Measurements from ENCODE around the gene CDK18.

The CDK18 gene

DNA sequence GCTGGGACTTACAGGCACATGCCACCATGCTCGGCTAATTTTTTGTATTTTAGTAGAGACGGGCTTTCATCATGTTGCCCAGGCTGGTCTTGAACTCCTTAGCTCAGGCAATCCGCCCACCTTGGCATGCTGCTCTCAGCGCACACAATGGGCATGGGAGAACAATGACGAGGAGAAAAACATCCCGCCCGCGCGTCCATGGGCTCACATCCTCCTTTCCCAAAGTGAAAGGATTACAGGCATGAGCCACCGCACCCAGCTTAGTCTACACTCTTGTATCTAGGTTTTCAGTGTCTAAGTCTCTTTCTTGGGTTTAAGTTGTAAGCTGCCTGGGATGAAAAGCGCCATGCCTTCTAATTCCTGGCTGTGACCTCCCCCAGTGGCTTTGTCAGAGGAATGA is 37.9 kb downstream of the CDK18 start:
- DNase-seq: peak; percentile 66

DNA sequence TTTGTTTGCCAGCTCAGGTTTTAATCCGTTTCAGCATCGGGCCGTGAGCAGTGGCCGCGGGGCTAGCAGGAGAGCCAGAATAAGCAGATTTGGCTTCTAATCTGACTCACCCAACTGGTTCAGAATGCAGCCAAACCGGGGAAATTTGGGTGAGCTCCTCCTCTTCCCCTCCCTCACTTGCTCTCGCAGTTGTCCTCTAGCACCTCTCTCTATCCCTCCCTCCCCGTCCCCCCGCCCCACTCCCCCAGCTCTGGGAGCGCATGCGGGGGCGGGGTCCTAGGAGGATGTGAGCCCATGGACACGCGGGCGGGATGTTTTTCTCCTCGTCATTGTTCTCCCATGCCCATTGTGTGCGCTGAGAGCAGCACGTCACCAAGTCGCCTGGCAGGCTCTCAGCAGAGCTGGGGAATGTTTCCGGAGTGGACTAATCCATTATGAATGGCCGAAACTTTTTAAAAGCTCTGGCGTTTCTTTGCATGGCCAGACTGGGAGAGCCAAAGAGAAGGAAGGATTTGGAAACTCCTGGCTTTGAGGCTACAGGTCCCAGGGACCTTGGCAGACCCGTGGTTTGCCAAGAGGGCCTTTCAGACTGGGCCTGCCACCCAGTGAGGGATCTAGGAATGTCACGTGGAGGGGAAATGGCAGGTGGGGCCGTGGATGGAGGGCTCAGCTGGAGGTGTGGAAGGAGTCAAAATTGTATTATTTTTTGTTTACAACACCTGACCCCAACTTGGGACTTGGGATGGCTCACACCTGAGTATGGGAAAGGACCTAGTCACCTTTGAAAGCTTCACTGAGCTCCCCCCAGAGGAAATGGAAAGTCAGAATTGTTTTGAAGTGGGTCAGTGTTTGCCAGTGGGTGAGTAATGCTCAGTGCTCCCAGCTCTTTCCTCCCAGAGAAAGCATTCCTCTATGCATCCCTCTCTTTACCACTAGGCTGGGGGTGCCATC is 39.2 kb downstream of the CDK18 start:
- peak; percentile 94 for DNase-seq

DNA sequence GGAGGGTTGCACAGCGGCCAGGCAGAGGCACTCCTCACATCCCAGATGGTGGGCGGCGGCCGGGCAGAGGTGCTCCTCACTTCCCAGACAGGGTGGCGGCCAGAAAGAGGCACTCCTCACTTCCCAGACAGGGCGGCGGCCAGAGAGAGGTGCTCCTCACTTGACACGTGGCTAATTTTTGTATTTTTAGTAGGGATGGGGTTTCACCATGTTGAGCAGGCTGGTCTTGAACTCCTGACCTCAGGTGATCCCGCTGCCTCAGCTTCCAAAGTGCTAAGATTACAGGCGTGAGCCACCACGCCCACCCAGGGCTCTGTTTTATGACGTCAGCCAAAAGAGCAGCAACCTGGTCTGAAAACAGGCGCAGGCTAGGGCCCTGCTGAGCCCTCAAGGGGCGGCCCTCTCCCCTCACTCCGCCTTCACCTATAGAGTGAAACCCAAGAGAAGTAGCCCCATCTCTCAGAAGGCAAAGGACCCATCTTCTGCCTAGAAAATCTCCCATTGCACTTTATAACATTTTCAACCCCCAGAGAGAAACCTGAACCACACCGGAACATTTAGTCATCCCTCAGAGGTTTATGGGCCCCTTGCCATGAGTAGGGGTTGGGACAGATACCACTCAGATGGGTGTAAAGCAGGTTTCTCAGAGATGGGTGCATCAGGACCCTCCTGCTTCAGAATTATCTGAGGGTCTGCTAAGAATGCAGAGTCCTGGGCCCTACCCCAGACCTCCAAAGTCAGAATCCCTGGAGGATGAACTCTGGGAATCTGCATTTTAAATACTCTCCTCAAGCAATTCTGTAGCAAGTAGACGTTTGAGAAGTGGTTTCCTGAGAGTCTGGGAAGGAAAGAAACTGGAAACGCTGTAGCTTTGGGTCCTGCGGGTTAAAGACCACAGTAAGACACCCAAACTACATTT is 40.8 kb downstream of the CDK18 start:
- DNase-seq: no peak

DNA sequence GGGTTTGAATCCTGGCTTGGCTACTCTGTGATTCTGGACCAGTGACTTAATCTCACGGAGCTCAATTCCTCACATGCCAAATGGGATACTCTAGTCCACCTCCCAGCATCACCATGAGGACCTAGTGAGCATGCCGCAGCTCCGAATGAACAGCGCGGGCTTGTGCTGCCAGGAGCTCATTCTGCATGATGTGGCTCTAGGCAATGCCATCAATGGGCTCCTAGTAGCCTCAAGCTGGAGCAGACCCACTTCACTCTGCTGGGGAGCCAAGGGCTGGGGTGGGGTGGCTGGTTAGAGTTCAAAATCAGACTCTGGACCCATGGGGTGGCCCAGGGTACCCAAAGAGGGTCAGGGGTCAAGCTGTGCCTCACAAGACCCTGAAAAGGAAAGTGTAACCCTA is 41.5 kb downstream of the CDK18 start:
- no peak for DNase-seq

DNA sequence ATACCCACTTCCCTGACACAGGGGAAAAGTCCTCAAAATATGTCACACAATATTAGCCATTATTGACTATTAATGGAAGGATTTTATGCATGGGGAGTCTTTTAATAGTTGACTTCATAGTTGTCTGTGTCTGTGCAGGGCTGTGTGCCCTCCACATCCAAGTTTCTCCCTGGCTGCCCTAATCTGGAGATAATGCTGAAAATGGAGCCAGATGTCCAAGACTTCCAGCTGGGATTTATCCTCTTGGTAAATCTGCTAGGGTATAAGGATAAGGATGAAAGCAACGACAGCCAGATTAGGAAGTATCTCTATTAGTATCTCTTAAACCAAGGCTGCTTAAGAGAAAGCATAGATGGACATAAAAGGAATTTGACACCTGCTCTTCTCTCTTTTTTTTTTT is 42.1 kb downstream of the CDK18 start:
- no peak for DNase-seq

DNA sequence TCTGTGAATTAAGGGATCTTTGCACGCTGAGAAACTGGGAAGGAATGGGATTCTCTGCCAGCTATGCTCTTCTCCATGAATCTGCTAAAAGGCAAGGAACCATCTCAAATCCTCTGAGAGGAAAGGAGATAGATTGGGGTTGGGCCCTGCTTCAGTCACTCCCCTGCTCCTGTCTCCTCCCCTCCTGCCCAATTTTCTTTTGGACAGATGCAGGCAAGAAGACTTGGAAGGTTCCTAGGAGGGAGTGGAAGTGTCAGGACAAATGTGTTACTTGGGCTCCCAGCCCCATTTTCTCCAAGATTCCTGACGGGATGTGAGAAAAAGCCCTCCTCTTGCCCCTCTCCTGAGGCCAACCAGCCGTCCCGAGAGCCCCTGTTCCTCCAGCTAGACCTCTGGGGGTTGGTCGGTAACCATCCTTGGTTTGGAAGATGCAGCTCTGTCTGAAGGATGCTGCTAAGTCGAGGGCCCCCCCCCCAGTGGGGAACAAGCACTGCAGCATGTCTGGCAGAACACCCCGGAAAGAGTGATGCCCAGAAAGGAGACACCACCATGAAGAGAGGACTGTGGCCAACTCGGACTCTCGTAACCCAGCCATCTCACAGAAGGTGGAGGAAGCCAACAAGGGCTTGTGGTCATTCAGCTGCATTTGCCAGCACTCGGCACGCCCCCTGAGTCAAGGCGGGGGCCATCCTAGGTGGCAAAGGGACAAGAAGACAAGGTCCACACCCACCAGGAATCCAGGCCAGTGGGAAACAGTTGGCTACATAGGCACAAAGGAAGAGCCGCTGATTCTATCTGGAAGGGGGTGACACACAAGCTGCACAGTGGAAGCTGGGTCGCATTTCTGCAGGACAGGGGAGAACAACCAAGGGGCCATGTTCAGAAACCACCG is 43.7 kb downstream of the CDK18 start:
- DNase-seq: no peak

DNA sequence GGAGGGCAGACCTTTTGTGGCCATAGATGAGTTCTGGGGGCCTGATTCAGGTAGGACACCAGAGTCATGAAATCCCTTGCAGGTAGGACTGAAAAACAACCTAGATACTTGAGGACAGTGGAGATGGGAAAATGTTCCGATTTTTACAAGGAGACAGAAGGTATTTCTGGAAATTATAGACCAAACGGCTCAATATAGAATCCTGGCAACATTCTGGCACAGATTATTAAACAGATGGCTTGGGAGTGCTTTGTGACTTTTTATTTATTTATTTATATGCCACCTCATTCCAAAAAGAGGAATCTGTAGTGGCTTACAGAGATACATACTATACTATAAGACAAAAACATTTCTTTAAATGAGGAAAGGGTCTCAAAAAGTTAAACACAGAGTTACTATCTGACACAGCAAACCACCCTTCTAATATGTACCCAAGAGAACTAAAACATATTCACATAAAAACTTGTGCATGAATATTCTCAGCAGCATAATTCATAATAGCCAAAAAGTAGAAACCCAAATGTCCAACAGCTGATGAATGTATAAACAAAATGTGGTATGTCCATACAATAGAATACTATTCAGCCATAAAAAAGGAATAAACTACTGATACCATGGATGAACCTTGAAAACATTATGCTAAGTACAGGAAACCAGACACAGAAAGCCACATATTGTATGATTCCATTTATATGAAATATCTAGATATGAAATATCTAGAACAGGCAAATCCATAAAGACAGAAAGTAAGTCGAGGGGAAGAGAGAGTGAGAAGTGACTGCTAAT is 49.8 kb downstream of the CDK18 start:
- DNase-seq: no peak

DNA sequence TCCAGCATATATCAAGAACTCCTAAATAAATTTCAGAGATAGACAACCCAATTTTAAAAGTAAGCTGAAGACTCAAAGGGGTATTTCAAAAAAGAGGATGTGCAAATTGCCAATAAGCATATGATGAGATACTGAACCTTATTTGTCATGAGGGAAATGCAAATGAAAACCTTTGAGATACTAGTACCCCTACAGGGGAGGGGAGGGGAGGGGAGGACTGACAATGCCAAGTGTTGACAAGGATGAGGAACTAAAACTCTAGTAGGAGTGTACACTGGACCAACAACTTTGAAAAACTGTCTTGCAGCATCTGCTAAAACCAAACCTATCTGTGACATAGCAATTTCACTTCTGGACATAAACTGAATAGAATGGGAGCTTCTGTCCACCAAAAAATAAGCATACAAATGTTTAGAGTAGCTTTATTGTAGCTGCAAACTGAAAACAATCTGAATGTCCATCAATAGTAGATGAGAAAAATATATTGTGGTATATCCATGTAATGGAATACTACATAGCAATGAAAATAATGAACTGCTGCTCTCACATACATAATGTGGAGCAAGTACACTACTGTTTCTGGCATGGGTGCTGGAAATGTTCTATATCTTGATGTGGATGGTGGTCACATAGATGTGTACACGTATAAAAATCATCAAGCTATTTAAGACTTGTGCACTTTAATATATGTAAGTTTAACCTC is 57.2 kb downstream of the CDK18 start:
- DNase-seq: peak; percentile 32

DNA sequence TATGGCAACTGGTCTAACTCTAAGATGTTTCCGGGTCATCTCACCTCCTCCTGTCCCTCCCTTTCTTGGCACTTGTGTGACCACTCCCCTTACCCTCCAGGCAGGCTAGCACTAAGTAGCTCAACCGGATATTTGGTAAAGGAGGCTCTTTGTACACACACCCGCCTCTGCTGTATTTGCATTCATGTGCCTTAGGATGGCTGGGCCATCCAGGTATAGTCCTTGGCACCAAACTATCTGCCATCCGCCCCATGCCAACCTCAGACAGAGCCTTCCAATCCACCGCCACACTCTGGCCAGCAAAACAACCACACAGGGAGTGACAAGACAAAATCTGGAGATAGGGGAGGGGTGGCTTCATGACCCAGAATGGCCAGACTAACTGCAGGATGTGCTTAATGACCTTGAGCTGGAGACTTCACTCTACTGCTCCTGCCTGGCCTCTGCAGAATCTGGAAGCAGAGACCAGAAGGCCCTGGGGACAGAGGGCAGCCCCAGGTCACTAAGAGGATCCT is 59.5 kb downstream of the CDK18 start:
- no peak for DNase-seq

DNA sequence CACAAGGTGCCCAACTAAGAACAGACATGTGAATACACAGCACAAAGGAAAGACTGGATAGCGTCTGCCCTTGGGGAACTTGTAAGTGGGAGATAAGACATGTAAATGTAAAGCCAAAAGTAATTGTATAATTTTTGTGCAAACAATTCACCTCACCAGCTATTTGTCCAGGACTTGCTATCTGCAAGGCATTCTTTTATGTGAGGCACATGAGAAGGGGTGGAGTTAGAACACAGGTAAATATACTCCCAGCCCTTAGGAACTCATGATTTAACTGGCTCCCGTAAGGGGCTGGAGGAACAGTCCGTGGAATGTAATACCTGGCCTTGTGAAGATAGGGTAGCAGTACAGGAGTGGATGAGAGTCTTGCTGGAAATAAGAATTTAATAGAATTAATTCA is 61.3 kb downstream of the CDK18 start:
- no peak for DNase-seq

DNA sequence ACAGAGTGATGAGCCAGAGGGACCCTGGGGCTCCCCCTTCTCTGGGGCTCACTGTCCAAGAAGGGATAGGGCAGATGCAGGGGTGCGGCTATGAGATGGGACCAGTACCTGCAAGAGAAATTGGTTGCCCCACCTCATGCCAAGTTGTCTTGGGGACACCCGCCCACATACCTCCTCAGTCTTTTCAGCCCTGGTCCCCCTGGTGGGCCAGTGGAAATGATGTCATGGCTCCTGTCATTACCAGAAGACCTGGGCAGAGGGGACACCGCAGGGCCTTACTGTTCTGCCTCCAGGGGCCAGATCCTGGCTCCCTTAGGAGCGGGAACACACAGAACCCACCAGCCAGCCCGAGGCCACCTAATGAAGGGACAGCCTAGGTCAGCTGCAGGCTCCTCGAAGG is 63.2 kb downstream of the CDK18 start:
- DNase-seq: no peak

DNA sequence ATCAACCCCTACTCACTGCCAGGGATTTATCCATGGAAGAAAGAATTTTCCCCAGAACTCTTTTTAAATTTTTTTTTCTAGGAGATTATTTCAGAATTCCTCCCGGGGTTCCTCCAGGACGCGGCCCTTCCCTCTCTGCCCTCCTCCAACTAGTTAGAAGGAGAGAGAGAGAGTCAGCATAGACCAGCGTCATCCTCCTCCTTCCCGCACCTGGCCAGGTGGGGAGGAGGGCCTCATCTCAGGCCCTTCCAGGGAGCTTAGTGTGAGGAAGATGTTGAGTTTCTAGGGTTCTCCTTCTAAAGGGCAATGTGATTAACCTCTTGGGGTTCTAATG is 63.6 kb downstream of the CDK18 start:
- no peak for DNase-seq

DNA sequence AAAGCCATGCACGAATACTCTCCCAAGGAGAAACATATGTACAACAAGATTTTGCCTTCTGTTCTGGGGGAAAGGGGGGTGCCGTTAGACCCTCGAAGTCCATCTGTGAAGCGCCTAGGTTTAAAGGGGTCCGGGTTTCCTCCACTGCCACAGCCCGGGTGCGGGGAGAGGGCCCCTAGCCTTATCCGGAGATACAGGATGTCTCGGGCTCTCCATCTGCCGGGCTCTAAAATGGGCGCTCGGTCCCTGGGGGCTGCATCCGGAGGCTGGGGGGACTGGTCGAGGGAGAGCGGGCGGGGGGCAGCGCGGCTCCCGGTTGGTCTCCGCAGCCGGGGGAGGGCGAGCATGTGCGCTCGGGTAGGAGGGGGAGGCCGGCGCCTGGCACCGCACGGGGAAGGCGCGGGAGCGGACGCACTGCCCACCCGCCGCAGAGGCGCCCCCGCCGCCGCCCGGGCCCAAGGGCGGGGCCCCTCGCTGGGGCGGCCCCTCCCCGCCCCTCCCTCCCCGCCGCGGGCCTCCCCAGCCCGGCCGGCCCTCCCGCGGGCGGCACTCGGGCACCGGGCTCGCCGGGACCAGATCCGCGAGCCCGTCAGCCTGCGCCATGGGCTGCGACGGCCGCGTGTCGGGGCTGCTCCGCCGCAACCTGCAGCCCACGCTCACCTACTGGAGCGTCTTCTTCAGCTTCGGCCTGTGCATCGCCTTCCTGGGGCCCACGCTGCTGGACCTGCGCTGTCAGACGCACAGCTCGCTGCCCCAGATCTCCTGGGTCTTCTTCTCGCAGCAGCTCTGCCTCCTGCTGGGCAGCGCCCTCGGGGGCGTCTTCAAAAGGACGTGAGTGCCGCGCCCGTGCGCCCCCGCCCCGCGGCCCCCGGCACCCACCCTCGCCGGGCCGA is 64.2 kb downstream of the CDK18 start:
- no peak for DNase-seq

DNA sequence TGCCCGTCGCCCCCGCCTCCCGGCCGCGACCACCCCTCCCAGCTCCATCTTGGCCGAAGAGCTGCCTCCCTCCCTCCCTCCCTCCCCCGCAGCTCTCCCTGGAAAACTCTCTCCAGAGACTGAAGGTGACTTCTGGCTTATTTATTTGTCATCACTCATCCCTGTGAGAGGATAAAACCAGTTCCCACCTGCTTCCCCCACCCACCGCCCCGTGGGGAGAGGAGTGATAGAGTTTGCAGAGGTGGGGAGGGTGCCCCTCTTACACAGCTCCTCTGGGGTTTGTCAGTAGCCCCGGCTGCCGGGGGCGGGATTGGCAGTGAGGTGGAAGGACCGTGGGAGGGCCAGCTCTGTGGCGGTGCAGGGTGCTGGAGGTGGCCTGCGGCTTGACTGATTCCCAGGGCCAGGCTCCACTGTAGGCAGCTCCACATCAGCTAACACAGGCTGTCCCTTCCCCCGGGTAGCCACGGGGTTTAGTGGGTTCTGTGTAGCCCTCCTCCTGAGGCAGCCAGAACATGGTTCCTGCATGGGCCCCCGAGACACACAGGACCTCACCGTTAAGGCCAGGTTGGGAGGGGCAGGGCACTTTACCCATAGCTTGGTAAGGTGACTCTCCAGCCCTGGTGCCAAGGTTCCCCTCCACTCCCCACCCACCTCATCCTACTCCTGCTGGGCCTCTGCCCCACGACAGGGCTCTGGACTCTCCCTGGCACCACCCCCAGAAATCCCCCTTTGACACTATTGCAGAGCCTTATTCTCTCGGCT is 65.1 kb downstream of the CDK18 start:
- no peak for DNase-seq

DNA sequence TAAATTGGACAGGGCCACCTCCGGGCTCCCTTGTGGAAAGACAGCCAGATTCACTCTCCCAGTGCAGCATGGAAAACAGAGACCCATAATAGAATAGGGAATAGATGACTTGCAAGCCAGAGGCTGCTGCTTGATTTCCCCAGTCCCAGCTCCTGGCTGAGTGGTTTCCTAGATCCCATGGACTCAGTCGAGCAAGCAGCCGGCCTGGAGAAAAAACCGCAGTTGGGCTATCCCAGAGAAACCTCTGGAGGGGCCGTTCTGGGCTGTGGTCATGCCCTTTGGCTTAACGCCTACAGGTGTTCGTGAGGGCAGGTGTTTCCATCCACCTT is 65.7 kb downstream of the CDK18 start:
- no peak for DNase-seq

DNA sequence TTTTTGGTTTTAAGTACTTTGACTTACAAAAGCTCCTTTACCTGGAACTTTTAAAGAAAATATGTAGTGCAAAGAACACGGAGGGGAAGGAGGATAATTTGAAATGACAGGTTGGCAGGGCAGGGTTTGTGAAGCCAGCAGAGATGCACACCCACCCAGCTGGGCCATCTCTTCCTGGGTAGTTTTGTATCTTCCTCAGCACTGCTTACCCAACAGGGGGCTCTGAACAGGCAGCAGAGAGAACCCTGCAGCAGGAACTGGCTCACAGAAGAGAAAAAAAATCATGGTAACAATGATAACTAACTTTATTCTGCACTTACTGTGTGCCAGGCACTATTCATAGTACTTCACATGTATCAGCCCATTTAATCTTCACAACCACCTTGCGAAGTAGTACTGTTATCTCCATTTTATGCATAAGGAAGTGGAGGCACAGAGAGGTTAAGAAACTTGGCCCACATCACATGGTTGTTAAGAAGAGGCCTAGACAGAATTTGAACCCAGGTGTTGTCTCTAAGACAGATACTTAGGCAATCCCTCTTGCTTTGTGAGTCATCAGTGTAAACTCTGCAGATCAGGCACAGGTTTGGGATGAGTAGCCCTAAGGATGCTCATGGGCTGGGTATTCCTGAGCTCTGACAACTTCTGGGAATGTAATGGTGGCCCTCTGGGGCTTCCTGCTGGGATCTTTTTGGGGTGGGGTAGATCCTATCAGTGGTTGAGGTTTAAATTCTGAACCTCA is 66.5 kb downstream of the CDK18 start:
- no peak for DNase-seq

DNA sequence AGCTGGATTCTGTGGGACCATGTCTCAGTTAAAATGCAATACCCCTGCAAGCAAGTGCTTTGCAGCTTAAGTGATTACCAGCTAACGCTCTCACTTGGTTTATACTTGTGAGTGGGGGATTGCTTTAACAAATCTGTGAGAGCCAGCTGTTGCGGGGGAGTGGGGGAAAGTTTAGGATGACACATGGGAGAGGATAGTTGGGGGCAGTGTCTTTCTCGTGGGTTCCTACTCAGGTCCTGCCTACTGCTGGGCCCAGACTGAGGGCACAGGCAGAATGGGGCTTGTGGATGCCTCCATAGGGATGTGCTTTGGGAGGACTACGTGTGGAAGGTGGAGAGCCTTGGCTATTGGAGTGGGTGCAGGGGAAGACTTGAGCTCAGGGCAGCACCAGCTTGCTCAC is 67.3 kb downstream of the CDK18 start:
- DNase-seq: no peak

DNA sequence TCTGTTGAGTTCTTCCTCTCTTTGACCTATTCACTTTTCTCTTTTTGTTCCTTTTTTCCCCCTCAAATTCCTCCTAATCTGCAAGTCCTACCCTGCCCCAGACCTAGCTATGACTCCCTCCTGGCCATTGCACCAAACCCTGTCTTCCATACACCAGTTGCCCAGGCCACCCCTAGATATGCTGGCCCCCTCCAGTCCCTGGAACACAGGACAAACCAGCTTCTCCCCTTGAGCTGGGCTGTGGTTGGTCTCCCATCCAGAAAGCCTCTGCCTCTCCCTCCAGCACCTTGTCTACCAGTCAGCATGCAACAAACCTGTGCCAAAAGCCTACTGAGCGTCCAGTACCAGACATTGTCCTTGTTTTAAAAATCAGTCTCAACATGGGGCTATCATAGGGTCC is 68.0 kb downstream of the CDK18 start:
- DNase-seq: no peak

Measured in suppressor macrophage treated with lipopolysaccharide for 4 hours (primary cell).